Measurements from ENCODE around the gene AFF4. TPM values are rescaled to one million over a fixed set of nuclear protein-coding genes. Genes with fewer than 3 reads are reported as not detected.

AFF4 gene
- total RNA-seq, 1 experiment from 2014 or later, result 38.6 TPM

- Histone ChIP-seq H2AFZ (ENCODE audit: low read depth, low read length, poor library complexity, severe bottlenecking) (no peak overlapping the region), H3K79me2 (ENCODE audit: insufficient read depth, low read length) (peaks cover 12% of the 10 kb centered on the region), H3K27ac (ENCODE audit: low read depth, low read length) (no peak overlapping the region), H3K9me2 (ENCODE audit: insufficient read depth) (no peaks in the 10 kb centered on the region), H3K27me3 (ENCODE audit: insufficient read depth, low read length) (no peaks in the 10 kb centered on the region), H3K4me3 (replicated peaks in 1 of 2; ENCODE audit: low read depth in 1 of 2, low read length in 2 of 2) (no peak overlapping the region), H3K36me3 (ENCODE audit: control insufficient read depth in 1 of 2, insufficient read depth in 2 of 2, low read length in 2 of 2) (peaks cover 4 to 15% of the 10 kb centered on the region in 2 experiments; a peak in 2 of 4 replicates), H3K9ac (ENCODE audit: low read length) (no peak overlapping the region), H3K4me2 (ENCODE audit: low read length) (no peak overlapping the region), H3K4me1 (ENCODE audit: control insufficient read depth in 1 of 2, insufficient read depth in 2 of 2, low read length in 2 of 2) (peaks cover under 1 to 1% of the 10 kb centered on the region in 2 experiments; a peak in 2 of 4 replicates), H3K9me3 (ENCODE audit: control insufficient read depth in 1 of 2, insufficient read depth in 1 of 2, low read depth in 1 of 2, low read length in 2 of 2) (no peaks in the 10 kb centered on the region), H4K20me1 (ENCODE audit: insufficient read depth) (no peaks in the 10 kb centered on the region)
- no peak for ATAC-seq
- TF ChIP-seq YY1 (IDR thresholded peaks at IDR 0.05; ENCODE audit: extremely low read depth, insufficient replicate concordance, low read depth, low read length) (no peak), TCF7L2 (IDR thresholded peaks at IDR 0.05; ENCODE audit: borderline replicate concordance, extremely low read depth, insufficient read depth, insufficient read length) (no peak), REST (IDR thresholded peaks at IDR 0.05; ENCODE audit: low read depth) (no peak), POLR2AphosphoS5 (IDR thresholded peaks at IDR 0.05; ENCODE audit: low read depth, low read length) (no peak), EGR1 (IDR thresholded peaks at IDR 0.05; ENCODE audit: low read depth) (no peak), CTCF (IDR thresholded peaks at IDR 0.05 in 2 of 3, conservative IDR thresholded peaks at IDR 0.05 in 1 of 3; ENCODE audit: borderline replicate concordance in 1 of 3, insufficient read depth in 1 of 3, low read depth in 2 of 3, low read length in 2 of 3) (no peak), EZH2 (IDR thresholded peaks at IDR 0.05) (no peak), MAX (IDR thresholded peaks at IDR 0.05) (no peak), JUND (IDR thresholded peaks at IDR 0.05) (no peak), ELF1 (IDR thresholded peaks at IDR 0.05; ENCODE audit: borderline replicate concordance, low read depth) (no peak), FOSL1 (IDR thresholded peaks at IDR 0.05; ENCODE audit: low read depth) (no peak), ATF3 (IDR thresholded peaks at IDR 0.05) (no peak), ZBTB33 (IDR thresholded peaks at IDR 0.05; ENCODE audit: extremely low read depth, insufficient replicate concordance, low read length) (no peak), EZH2phosphoT487 (IDR thresholded peaks at IDR 0.05; ENCODE audit: borderline replicate concordance) (no peak), POLR2A (IDR thresholded peaks at IDR 0.05; ENCODE audit: borderline replicate concordance, extremely low read depth, insufficient read depth, insufficient read length) (no peak), ZNF274 (IDR thresholded peaks at IDR 0.05; ENCODE audit: low read depth, low read length) (no peak)
- RAD21 ChIA-PET (ENCODE audit: low non-redundant PET in 1 of 2, low total read pairs in 2 of 2, uncharacterized antibody in 2 of 2, unreplicated experiment in 2 of 2), result no interaction called here
- CTCF ChIA-PET, result interaction anchor here (1.3 kb wide), 1 partner anchor 11 kb away, joined by 5 read pairs; no protein-coding TSS in a partner anchor
- POLR2A ChIA-PET, result no interaction called here
- intact Hi-C loops (cut with micrococcal nuclease), result no loop called here
- BruUV-seq (replicated peaks), result no TSS peak
- no peak for DNase-seq (ENCODE audit: low read depth, low spot score)
These were observed 90.7 kb downstream of the AFF4 start for GRCh38 chr5:132872788-132873118.
